Measurements from ENCODE around the gene UPF2.

GRCh38 chr10:12051241-12051640 lies 8.6 kb upstream of the UPF2 start:
- TF ChIP-seq, protein P1, sequence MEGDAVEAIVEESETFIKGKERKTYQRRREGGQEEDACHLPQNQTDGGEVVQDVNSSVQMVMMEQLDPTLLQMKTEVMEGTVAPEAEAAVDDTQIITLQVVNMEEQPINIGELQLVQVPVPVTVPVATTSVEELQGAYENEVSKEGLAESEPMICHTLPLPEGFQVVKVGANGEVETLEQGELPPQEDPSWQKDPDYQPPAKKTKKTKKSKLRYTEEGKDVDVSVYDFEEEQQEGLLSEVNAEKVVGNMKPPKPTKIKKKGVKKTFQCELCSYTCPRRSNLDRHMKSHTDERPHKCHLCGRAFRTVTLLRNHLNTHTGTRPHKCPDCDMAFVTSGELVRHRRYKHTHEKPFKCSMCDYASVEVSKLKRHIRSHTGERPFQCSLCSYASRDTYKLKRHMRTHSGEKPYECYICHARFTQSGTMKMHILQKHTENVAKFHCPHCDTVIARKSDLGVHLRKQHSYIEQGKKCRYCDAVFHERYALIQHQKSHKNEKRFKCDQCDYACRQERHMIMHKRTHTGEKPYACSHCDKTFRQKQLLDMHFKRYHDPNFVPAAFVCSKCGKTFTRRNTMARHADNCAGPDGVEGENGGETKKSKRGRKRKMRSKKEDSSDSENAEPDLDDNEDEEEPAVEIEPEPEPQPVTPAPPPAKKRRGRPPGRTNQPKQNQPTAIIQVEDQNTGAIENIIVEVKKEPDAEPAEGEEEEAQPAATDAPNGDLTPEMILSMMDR (IDR thresholded peaks at IDR 0.05), result no peak
- no peak for TF ChIP-seq POLR2A (IDR thresholded peaks at IDR 0.05)

All from transverse colon (tissue), 3 donors.